Measurements from ENCODE around the gene VAV2.
"Not testable (repeated sequence)": the region's sequence is repeated elsewhere in the genome, so short reads cannot be mapped to it uniquely, and the experiment has no call there.

Gene VAV2

DNA sequence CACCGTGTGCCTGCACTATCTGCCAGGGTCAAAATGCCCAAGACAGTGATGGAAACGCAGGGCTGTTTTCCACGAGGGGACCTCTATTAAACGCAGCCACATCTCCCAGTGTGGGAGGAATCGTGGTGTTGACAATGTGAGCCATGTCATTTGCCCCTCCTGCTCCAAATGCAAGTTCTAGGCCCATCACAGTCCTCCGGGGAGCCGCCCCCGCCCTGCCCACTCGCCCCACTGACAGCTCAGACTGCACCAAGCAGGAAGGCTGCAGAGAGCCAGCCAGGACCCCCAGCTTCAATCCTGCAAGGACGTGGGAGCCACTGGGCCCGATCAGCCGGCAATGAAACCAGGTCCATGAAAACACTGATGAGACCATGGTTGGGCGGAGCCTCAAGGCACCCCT, 85.9 kb downstream of the VAV2 start:
- TF ChIP-seq, protein P1, sequence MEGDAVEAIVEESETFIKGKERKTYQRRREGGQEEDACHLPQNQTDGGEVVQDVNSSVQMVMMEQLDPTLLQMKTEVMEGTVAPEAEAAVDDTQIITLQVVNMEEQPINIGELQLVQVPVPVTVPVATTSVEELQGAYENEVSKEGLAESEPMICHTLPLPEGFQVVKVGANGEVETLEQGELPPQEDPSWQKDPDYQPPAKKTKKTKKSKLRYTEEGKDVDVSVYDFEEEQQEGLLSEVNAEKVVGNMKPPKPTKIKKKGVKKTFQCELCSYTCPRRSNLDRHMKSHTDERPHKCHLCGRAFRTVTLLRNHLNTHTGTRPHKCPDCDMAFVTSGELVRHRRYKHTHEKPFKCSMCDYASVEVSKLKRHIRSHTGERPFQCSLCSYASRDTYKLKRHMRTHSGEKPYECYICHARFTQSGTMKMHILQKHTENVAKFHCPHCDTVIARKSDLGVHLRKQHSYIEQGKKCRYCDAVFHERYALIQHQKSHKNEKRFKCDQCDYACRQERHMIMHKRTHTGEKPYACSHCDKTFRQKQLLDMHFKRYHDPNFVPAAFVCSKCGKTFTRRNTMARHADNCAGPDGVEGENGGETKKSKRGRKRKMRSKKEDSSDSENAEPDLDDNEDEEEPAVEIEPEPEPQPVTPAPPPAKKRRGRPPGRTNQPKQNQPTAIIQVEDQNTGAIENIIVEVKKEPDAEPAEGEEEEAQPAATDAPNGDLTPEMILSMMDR (IDR thresholded peaks at IDR 0.05; ENCODE audit: low read depth, low read length, missing control alignments), result no peak
- H3K4me3 ChIP-seq (replicated peaks; ENCODE audit: low read depth, low read length), result no peak overlapping the region
- no peak for DNase-seq (ENCODE audit: extremely low read depth, low read depth)

DNA sequence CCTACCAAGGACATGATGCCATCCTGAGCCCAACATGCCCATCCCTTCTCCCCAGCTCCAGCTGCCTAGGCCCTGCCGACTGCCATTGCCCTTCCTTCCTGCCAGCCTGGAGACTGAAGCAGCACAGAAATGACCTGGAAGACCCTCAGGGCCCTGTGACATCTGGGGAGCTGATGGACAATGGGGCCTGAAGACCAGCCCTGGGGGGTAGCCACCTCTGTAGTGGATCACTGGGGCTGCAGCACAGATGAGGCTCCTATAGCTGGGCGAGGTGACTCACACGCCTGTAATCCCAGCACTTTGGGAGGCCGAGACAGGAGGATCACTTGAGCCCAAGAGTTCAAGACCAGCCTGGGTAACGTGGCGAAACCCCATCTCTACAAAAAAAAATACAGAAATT, 86.6 kb downstream of the VAV2 start:
- H3K4me3 ChIP-seq (replicated peaks; ENCODE audit: low read depth, low read length), result no peak overlapping the region
- no peak for DNase-seq (ENCODE audit: extremely low read depth, low read depth)
- TF ChIP-seq, protein P1 (IDR thresholded peaks at IDR 0.05; ENCODE audit: low read depth, low read length, missing control alignments), result no peak

DNA sequence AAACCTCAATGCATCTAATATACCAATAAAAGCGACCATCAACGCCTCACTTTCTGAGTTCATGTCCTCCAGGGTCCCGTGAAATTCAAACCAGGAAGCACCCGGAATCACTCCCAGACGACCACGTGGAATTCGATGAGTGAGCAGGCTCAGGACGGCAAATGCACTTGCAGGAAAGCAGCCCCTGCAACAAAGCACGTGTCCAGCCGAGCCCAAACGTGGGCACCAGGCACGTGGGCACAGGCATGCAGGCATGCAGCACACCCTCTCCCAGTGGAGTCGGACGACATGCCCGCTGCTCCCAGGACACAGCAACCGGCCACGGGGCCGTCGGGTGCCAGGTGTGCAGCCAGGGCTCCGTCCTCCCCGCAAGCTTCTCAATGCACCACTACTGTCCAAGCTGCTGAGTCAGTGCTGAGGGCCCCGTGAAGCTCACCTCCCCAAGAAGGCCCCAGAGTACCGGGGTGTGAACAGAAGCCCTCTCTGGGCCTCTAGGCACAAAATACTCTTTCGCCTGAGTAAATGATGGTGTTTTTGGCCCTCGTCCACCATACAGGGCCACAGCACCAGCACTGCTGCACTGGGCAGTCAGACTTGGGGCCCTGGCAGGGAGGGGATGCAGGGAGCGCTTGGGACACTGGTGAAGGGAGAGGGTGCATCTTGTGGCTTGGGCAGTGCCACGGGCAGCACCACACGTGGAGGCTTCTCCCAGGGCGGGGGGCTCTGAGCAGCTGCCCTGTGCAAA, 87.6 kb downstream of the VAV2 start:
- TF ChIP-seq, protein P1 (IDR thresholded peaks at IDR 0.05; ENCODE audit: low read depth, low read length, missing control alignments), result no peak
- H3K4me3 ChIP-seq (replicated peaks; ENCODE audit: low read depth, low read length), result no peak overlapping the region

DNA sequence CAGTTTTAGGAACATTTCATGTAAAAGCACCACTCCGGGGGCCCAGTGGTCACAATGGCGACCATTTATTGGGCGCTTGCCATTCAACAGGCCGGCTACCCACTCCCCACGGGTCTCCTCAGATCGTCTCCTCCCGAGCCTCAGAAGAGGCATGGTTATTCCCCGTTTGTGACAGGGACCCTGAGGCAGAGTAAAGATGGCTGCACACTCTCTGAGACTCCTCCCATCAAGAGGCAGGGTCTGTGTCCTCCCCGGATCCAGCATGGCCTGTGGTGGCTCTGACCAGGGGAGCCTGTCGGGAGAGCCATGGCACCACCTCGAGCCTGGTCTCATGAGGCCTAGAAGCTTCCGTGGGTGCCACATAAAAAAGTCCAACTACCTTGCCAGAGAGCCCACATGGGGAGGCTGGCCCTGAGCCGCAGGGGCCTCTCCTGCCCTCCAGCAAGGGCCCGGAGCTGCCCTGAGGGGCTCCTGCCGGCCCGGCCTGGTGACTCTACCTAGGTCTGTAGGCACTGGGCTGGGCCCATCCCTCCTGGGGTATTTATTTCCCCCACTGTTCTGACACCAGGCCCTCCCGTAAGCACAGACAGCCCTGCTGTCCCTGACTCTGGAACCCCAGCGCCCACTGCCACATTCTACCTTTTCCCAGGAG, 90.8 kb downstream of the VAV2 start:
- TF ChIP-seq, protein P1 (IDR thresholded peaks at IDR 0.05; ENCODE audit: low read depth, low read length, missing control alignments), result no peak
- no peak overlapping the region for H3K4me3 ChIP-seq (replicated peaks; ENCODE audit: low read depth, low read length)
- no peak for DNase-seq (ENCODE audit: extremely low read depth, low read depth)

More for the DNA sequence above, 87.6 kb downstream of the VAV2 start:
- DNase-seq (ENCODE audit: extremely low read depth, low read depth), result no peak

DNA sequence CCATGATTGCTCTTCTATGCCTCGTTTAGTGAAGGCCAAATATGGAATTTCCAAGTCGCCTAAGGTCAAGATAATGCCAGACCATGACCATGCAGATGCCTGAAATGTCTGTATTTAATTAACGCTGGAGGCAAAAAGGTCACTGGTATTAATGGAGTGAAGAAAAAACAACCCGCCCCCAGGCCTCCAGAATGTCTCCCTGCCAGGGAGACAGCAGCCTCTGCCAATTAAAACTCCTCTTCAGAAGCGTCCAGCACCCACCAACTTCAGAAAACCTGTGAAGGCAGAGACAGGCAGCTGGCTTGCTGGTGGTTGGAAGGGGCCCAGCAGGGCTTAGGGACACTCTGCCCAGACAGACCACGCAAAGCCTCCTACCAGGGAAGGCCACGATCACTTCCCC, 94.4 kb downstream of the VAV2 start:
- TF ChIP-seq, protein P1 (IDR thresholded peaks at IDR 0.05; ENCODE audit: low read depth, low read length, missing control alignments), result no peak
- H3K4me3 ChIP-seq (replicated peaks; ENCODE audit: low read depth, low read length), result no peak overlapping the region
- DNase-seq (ENCODE audit: extremely low read depth, low read depth), result peak; percentile 49

DNA sequence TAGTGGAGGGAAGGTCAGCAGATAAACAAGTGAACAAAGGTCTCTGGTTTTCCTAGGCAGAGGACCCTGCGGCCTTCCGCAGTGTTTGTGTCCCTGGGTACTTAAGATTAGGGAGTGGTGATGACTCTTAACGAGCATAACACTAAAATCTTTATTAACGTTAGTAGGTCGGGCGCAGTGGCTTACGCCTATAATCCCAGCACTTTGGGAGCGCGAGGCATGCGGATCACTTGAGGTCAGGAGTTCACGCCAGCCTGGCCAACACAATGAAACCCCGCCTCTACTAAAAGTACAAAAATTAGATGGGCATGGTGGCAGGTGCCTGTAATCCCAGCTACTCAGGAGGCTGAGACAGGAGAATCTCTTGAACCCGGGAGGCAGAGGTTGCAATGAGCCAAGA, 96.1 kb downstream of the VAV2 start:
- DNase-seq (ENCODE audit: extremely low read depth, low read depth); H3K4me3 ChIP-seq (replicated peaks; ENCODE audit: low read depth, low read length): not testable (repeated sequence)

DNA sequence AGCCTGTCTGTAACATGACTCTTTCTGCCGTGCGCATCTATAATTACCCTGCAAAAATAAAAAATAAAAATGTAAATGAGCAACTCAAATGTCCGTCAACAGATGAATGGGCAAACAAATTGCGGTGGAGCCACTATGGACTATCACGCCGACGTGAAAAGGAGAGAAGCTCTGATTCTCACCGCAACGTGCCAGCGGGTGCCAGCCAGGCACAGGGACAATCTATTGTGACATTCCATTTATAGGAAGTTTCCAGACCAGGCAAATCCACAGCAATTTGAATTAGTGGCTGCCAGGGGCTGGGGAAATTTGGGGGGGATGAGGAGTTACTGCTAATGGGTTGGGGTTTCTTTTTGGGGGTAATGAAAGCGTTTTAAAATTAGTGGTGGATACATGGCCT, 96.8 kb downstream of the VAV2 start:
- DNase-seq (ENCODE audit: extremely low read depth, low read depth), result no peak
- TF ChIP-seq, protein P1 (IDR thresholded peaks at IDR 0.05; ENCODE audit: low read depth, low read length, missing control alignments), result no peak
- H3K4me3 ChIP-seq (replicated peaks; ENCODE audit: low read depth, low read length), result no peak overlapping the region
